HG03095 (cell line): ENCODE data around the gene CARM1.
"Not testable (repeated sequence)": the region's sequence is repeated elsewhere in the genome, so short reads cannot be mapped to it uniquely, and the experiment has no call there.

Experiments used
- ATAC-seq: cut with Tn5 transposase; IDR thresholded peaks from one replicate; pipeline ENCODE4 v1.9.1; 2021; ENCODE audit warnings: moderate library complexity; ENCODE audit not compliant: unreplicated experiment

The CARM1 gene

DNA sequence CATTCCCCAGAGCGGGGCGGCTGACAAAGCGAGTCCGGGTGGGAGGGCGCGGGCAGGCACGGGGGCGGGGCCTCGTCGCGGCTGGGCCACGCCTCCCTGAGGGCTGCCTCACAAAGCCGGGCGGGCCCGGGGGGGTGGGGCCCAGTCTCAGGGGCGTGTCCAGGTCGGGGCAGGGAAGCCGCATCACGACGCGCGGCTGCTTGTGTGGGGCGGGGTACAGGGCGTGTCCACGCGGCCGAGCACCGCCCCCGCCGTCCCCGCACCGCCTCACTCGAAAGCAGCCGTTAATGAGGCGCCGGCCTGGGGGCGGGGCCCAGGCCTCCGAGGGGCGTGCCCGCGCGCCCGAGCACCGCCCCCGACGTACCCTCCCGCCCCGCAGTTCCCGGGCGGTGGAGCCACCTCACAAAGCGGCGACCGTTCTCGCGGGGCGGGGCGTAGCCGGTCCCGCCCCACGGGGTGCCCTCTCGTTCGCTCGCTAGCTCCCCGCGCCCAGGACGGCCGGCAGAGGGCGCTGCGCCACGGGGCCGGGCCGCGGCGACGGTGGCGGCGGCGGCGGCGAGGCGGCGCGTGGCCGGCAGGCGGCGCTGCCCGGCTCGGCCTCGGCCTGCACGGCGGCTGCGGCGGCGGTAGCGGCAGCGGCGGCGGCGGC, at the start of gene CARM1:
Gene CARM1, plus strand, starts transcription at position 599 of the 649 bp plus-strand sequence. CDS start 150 bp downstream, outside the sequence.
- peak; percentile 63 for ATAC-seq

GRCh38 chr19:10823690-10824089, 47.7 kb upstream of the CARM1 start:
- no peak for ATAC-seq

- no peak for ATAC-seq
Measured at GRCh38 chr19:10826231-10826630, 45.1 kb upstream of the CARM1 start.

DNA sequence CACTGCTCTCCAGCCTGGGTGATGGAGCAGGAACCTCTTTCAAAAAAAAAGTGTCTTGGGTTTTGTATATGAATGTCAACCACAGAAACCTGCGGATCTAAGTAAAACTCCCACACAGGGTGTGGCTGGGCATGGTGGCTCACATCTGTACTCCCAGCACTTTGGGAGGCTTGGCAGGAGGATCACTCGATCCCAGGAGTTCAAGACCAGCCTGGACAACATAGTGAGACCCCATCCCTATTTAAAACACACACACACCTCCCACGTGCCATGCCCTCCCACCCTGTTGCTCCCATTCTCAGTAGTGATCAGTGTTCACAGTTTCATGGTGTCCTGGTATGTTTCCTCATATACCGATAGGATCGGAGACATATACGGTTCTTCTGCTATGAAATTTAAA, 44.5 kb upstream of the CARM1 start:
- ATAC-seq = no peak

DNA sequence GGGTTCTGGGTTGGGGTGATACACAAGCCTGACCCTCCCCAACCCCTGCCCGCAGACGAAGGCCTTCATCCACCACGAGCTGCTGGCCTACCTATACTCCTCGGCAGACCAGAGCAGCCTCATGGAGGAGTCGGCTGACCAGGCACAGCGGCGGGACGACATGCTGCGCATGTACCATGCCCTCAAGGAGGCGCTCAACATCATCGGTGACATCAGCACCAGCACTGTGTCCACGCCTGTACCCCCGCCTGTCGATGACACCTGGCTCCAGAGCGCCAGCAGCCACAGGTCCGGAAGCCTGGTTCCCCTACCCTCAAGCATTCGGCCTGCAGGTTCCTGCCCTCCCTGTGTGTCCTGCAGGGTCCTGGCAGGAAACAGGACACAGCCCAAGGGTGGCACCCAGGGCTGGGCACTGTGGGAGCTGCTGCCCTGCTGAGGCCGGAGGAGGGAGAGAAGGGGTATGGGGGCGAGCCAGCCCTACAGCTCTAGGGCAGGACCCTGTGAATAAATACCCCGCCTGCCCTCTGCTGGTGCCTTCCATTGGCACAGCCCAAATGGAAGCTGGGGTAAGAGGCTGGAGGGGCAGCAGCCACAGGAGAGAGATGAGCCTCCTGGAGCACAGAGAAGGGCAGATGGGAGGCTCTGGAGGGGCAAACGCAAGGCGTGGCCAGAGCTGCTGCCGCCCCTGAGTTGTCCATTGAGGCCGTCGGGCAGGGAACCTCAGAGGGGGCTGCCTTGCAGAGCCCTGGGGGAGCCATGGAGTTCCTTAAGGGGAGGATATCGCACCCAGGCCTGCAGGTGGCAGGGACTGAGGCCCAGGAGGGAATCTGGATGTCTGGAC, 42.2 kb upstream of the CARM1 start:
- ATAC-seq = no peak

GRCh38 chr19:10829967-10830366, 41.4 kb upstream of the CARM1 start:
- no peak for ATAC-seq

GRCh38 chr19:10830370-10830769, 41.0 kb upstream of the CARM1 start:
- ATAC-seq = no peak

- ATAC-seq = no peak
Measured at GRCh38 chr19:10830931-10831779, 40.2 kb upstream of the CARM1 start.

- ATAC-seq = no peak
Measured at GRCh38 chr19:10831987-10832938, 39.1 kb upstream of the CARM1 start.

DNA sequence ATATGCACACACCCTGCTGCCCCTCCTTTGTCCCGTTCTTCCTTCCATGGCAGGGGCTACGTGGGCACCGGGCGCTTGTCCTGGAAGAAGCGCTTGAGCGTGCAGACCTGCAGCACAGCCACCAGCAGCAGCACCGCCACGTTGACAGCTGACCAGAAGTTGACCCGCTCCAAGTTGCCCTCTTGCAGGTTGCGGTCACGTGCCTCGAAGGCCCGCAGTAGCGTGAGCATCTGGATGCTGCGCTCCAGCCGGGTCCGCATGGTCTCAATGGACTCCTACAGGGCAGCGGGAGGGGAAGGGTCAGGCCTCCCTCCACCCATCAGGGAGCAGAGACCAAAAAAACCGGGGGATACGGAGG, 38.4 kb upstream of the CARM1 start:
- no peak for ATAC-seq

GRCh38 chr19:10835089-10835753, 36.1 kb upstream of the CARM1 start:
- ATAC-seq = no peak

GRCh38 chr19:10835754-10836478, 35.4 kb upstream of the CARM1 start, which contains the start of gene TMED1:
TSS of gene TMED1 (minus strand) at chr19:10836212. CDS start at chr19:10836191, 21 bp downstream.
- ATAC-seq = peak; percentile 69

GRCh38 chr19:10836479-10837330, 34.6 kb upstream of the CARM1 start:
- ATAC-seq = no peak

DNA sequence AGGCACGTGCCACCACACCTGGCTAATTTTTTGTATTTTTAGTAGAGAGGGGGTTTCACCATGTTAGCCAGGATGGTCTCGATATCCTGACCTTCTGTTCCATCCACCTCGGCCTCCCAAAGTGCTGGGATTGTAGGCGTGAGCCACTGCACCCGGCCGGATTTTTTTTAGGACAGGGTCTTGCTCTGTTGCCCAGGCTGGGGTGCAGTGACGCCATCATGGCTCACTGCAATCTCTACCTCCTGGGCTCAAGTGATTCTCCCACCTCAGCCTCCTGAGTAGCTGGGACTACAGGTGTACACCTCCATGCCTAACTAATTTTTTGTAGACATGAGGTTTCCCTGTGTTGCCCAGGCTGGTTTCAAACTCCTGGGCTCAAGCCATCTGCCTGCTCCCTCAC, 33.7 kb upstream of the CARM1 start:
- not testable (repeated sequence) for ATAC-seq

- no peak for ATAC-seq
Measured at GRCh38 chr19:10838377-10838776, 33.0 kb upstream of the CARM1 start.

GRCh38 chr19:10839114-10840050, 32.0 kb upstream of the CARM1 start:
- no peak for ATAC-seq

DNA sequence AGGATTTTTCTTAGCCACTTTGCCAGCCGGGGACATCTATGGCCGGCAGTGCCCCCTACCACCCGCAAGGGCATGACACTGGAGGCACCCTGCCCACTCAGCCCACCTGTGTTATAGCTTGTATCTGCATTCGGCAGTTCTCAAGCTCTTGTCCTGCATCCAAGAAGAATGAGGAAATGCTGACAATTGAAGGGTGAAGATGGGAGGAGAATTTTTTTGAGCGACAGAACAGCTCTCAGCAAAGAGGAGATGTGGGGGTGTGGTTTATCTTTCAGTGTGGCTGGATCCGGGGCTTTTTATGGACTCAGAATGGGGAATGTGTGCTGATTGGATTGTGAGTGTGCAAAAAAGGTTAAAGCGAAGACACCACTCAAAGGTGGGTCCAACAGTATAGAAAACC, 28.6 kb upstream of the CARM1 start:
- ATAC-seq = no peak
